Large intestine (tissue), 3 donors: Measurements from ENCODE around the gene BLOC1S5. TPM values are rescaled to one million over a fixed set of nuclear protein-coding genes. Genes with fewer than 3 reads are reported as not detected.

Experiments
- DNase-seq, 2 donors: peaks; one replicate each; pipeline versions ENCODE4 v3.0.0 to v3.0.0-alpha.2; 2013
- H3K27ac ChIP-seq: one replicate; pipeline ENCODE4 v1.5.1; 2013; ENCODE audit warnings: low read length
- H3K27me3 ChIP-seq: 2 replicates; pipeline ENCODE4 v1.6.1; 2013; ENCODE audit warnings: low read length; ENCODE audit not compliant: control insufficient read depth, insufficient read depth
- H3K36me3 ChIP-seq: 2 replicates; pipeline ENCODE4 v1.6.1; 2013; ENCODE audit warnings: low read length; ENCODE audit not compliant: control insufficient read depth, insufficient read depth
- H3K4me1 ChIP-seq: one replicate; pipeline ENCODE4 v1.6.1; 2013; ENCODE audit warnings: low read length; ENCODE audit not compliant: control insufficient read depth, insufficient read depth
- H3K4me3 ChIP-seq: one replicate; pipeline ENCODE4 v1.5.1; 2013; ENCODE audit warnings: low read length
- H3K9me3 ChIP-seq: one replicate; pipeline ENCODE4 v1.6.1; 2013; ENCODE audit warnings: mild to moderate bottlenecking, low read depth, low read length, moderate library complexity; ENCODE audit not compliant: control insufficient read depth
- WGBS: methylation state at CpG from one replicate; pipeline ENCODE4 v1.1.5; 2013; ENCODE audit warnings: low lambda C conversion rate; ENCODE audit not compliant: insufficient coverage; 5-methylcytosine and 5-hydroxymethylcytosine counted together
- polyA plus RNA-seq: library from polyadenylated mRNA; unstranded; fragments of 120-200 nt; gene quantifications from one replicate; pipeline ENCODE4 v1.2.1, GENCODE V29; 2013

BLOC1S5 gene
- polyA plus RNA-seq, 1 donor: 14.2 TPM

GRCh38 chr6:7976485-7977056 is 87.6 kb downstream of the BLOC1S5 start:
- no CpG with 5 or more reads among the region's 8 CpGs for WGBS
- DNase-seq: no peak
- Histone ChIP-seq H3K27me3 (no peaks in the 10 kb centered on the region), H3K4me3 (no peak overlapping the region), H3K27ac (no peak overlapping the region), H3K9me3 (no peaks in the 10 kb centered on the region), H3K36me3 (no peaks in the 10 kb centered on the region), H3K4me1 (peaks cover 18% of the 10 kb centered on the region)

GRCh38 chr6:7975764-7976146 is 88.4 kb downstream of the BLOC1S5 start:
- no peak overlapping the region for H3K4me3 ChIP-seq
- H3K9me3 ChIP-seq: no peaks in the 10 kb centered on the region
- H3K4me1 ChIP-seq: peaks cover 18% of the 10 kb centered on the region
- H3K36me3 ChIP-seq: no peaks in the 10 kb centered on the region
- WGBS: no CpG with 5 or more reads among the region's 8 CpGs
- peak in 1 of 2 donors; percentile 45 for DNase-seq
- no peaks in the 10 kb centered on the region for H3K27me3 ChIP-seq
- H3K27ac ChIP-seq: peak overlapping the region; percentile 19

GRCh38 chr6:7974938-7975763 is 89.0 kb downstream of the BLOC1S5 start:
- DNase-seq: peak; percentile 92 to 98
- Histone ChIP-seq H3K4me1 (peaks cover 18% of the 10 kb centered on the region), H3K4me3 (no peak overlapping the region), H3K27me3 (no peaks in the 10 kb centered on the region), H3K9me3 (no peaks in the 10 kb centered on the region), H3K27ac (peak overlapping the region; percentile 19), H3K36me3 (no peaks in the 10 kb centered on the region)
- 0% methylated on average over 3 of the region's 18 CpGs for WGBS

- no peaks in the 10 kb centered on the region for H3K9me3 ChIP-seq
- H3K27ac ChIP-seq: peak overlapping the region; percentile 19
Measured at GRCh38 chr6:7974565-7974937, 89.6 kb downstream of the BLOC1S5 start.

GRCh38 chr6:7973584-7973983 is 90.6 kb downstream of the BLOC1S5 start:
- no peaks in the 10 kb centered on the region for H3K36me3 ChIP-seq

More at GRCh38 chr6:7974565-7974937, 89.6 kb downstream of the BLOC1S5 start:
- no peaks in the 10 kb centered on the region for H3K27me3 ChIP-seq
- H3K4me3 ChIP-seq: no peak overlapping the region
- peaks cover 18% of the 10 kb centered on the region for H3K4me1 ChIP-seq
- H3K36me3 ChIP-seq: no peaks in the 10 kb centered on the region
- WGBS: no CpG with 5 or more reads among the region's 5 CpGs
- no peak for DNase-seq

GRCh38 chr6:7971499-7971898 is 92.7 kb downstream of the BLOC1S5 start:
- no peaks in the 10 kb centered on the region for H3K9me3 ChIP-seq
- H3K36me3 ChIP-seq: no peaks in the 10 kb centered on the region
- peaks cover 18% of the 10 kb centered on the region for H3K4me1 ChIP-seq
- WGBS: no CpG with 5 or more reads among the region's 2 CpGs
- no peak overlapping the region for H3K4me3 ChIP-seq
- no peak overlapping the region for H3K27ac ChIP-seq
- no peak for DNase-seq
- no peaks in the 10 kb centered on the region for H3K27me3 ChIP-seq

More at GRCh38 chr6:7973584-7973983, 90.6 kb downstream of the BLOC1S5 start:
- H3K27ac ChIP-seq: no peak overlapping the region
- no peaks in the 10 kb centered on the region for H3K27me3 ChIP-seq
- no CpG with 5 or more reads among the region's 2 CpGs for WGBS
- DNase-seq: no peak
- no peaks in the 10 kb centered on the region for H3K9me3 ChIP-seq
- H3K4me3 ChIP-seq: no peak overlapping the region
- peaks cover 18% of the 10 kb centered on the region for H3K4me1 ChIP-seq

- no CpG with 5 or more reads among the region's 3 CpGs for WGBS
- Histone ChIP-seq H3K27ac (no peak overlapping the region), H3K27me3 (no peaks in the 10 kb centered on the region), H3K36me3 (no peaks in the 10 kb centered on the region), H3K4me3 (no peak overlapping the region), H3K4me1 (peaks cover 12% of the 10 kb centered on the region), H3K9me3 (no peaks in the 10 kb centered on the region)
- no peak for DNase-seq
Measured at GRCh38 chr6:7970616-7971015, 93.6 kb downstream of the BLOC1S5 start.

Other genes starting within 250 kb of the BLOC1S5 start
- gene TXNDC5, start 153.6 kb downstream of the BLOC1S5 start, polyA plus RNA-seq: 96.3 TPM
- 28.0 TPM for gene EEF1E1, start 38.2 kb upstream of the BLOC1S5 start, polyA plus RNA-seq